Activated T-helper 1 cell treated with anti-CD3 and anti-CD28 coated beads, Interleukin-12 subunit alpha, Interleukin-12 subunit beta, Interleukin-2, Interleukin-4 antibody, amounts not matched to agents 30 ng/mL and 10 ng/mL and 1 ng/mL, durations not matched to agents 14 hours and 24 hours and 36 hours (primary cell): ENCODE data around the gene GRK1. TPM values are rescaled to one million over a fixed set of nuclear protein-coding genes. Genes with fewer than 3 reads are reported as not detected.

Experiments used
- DNase-seq: peaks from one replicate; pipeline ENCODE4 v3.0.0; 2021; ENCODE audit warnings: low spot score
- H3K27ac Mint-ChIP-seq: one replicate; pipeline ENCODE4 v1.8.0; 2021; ENCODE audit warnings: mild to moderate bottlenecking, mixed read lengths
- H3K27me3 Mint-ChIP-seq: one replicate; pipeline ENCODE4 v1.8.0; 2022; ENCODE audit warnings: mild to moderate bottlenecking, moderate library complexity, mixed read lengths; ENCODE audit not compliant: insufficient read depth
- H3K36me3 Mint-ChIP-seq: one replicate; pipeline ENCODE4 v1.8.0; 2021; ENCODE audit warnings: low read depth, mixed read lengths
- H3K4me1 Mint-ChIP-seq: one replicate; pipeline ENCODE4 v1.8.0; 2021; ENCODE audit warnings: low read depth, mixed read lengths
- H3K4me3 Mint-ChIP-seq: one replicate; pipeline ENCODE4 v1.8.0; 2021; ENCODE audit warnings: mild to moderate bottlenecking, moderate library complexity, mixed read lengths
- H3K9me3 Mint-ChIP-seq: one replicate; pipeline ENCODE4 v1.8.0; 2021; ENCODE audit warnings: mixed read lengths
- intact Hi-C: fragments of 100-400 bp; cut with micrococcal nuclease; formaldehyde crosslinking; loops from one replicate; pipeline ENCODE4 v1.15.1; 2024
- total RNA-seq: library from RNA; stranded (reverse); gene quantifications from 2 replicates; pipeline ENCODE4 v1.2.3, GENCODE V29; 2022

The GRK1 gene
- total RNA-seq, 1 donor from 2014 or later = not detected

DNA sequence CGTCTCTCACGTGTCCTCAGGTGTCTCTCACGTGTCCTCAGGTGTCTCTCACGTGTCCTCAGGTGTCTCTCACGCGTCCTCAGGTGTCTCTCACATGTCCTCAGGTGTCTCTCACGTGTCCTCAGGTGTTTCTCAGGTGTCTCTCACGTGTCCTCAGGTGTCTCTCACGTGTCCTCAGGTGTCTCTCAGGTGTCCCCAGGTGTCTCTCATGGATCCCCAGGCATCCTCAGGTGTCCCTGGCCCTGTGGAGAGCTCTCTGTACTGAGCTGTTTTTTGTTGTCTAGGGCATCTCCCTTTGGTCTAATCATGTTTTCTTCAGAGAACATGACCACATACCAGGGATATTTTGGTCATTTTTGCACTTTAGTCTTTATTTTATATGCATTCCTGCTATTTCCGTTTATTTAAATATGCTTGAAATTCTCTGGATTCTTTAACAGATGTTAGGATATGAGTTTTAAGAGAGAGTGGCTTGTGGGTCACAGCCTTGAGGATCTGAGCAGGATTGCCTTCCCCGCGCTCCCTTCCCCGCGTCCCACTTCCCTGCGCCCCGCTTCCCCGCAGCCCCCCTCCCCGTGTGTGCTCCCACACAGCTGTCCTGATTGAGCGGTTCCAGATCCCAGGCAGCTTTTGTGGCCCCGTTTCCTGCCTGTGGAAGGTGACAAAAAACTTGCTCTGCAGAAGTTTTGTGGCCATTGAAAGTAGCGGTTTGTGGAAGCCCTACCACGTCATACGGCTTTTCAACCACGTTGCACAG lies 40.9 kb upstream of the GRK1 start:
- no peaks in the 10 kb centered on the region for H3K9me3 Mint-ChIP-seq
- intact Hi-C loops = no loop called here
- H3K4me1 Mint-ChIP-seq = no peaks in the 10 kb centered on the region
- H3K4me3 Mint-ChIP-seq = no peak overlapping the region
- no peaks in the 10 kb centered on the region for H3K27me3 Mint-ChIP-seq
- no peak for DNase-seq
- H3K27ac Mint-ChIP-seq = no peak overlapping the region
- H3K36me3 Mint-ChIP-seq = peaks cover 33% of the 10 kb centered on the region

DNA sequence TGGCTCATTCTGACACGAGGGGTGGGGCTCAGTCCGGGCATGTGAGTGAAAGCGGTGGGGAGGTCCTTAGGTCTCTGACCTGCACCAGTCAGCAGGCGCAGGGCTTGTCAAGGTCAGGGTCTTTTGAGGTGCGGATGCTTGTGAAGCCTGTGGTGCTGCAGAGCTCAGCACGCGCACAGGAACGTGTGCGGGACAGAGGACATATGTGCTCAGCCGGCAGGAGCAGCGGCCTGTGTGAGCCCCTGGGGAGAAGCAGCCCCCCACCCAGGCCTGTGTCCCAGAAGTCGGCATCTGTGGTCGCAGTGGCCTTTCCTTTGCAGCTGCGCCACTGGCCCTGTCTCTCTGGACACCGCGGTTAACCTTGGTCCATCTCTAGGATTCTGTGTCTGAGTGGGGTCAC lies 39.9 kb upstream of the GRK1 start:
- Mint-ChIP-seq H3K27ac (no peak overlapping the region), H3K36me3 (peaks cover 41% of the 10 kb centered on the region), H3K4me1 (no peaks in the 10 kb centered on the region), H3K27me3 (no peaks in the 10 kb centered on the region), H3K4me3 (no peak overlapping the region), H3K9me3 (no peaks in the 10 kb centered on the region)
- intact Hi-C loops = no loop called here
- DNase-seq = no peak

DNA sequence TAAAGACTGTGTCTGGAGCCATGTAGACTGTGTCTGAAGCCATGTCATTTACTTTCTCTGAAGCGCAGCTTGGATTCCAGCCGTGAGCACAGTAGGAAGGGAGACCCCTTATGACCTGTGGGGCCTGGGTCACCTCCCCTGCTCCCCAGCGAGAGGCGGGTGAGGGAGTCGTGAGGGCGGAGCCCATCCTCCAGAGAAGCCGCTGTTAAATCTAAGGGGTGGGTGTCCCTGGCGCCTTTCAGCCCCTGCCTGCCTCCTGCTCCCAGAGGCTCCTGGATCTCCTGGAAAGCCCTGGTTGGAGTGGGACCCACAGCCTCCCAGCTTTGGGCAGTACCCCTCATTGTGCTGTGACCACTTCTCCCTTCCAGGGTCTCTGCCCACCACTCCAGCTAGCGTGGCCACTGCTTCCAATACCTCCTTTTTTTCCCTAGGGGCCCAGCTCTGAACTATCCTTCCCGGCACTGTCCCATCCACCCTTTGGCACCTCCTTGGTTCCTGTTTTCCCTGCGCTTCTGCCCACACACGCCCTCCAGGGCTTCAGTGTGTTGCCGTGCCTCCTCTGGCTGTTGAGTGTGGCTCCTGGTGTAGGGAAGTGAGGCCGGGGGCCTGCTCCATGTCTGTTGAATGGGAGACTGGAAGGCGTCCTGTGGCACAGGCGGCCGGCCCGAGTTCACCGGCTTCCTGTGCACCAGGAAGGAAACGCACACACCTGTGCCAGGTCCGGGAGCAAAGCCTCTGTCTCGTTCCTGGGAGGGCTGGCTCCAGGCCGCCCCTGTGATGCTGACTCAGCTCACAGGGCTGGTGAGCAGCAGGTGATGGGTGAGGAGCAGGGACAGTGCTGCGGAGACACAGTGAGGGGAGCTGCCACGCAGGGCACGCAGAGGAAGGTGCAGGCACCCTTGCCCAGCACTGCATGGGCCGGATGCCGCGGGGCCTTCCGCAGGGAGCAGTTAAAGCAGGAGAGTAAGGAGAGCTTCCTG lies 38.4 kb upstream of the GRK1 start:
- no peak overlapping the region for H3K27ac Mint-ChIP-seq
- intact Hi-C loops = no loop called here
- H3K36me3 Mint-ChIP-seq = peaks cover 48% of the 10 kb centered on the region
- H3K27me3 Mint-ChIP-seq = no peaks in the 10 kb centered on the region
- H3K9me3 Mint-ChIP-seq = no peaks in the 10 kb centered on the region
- no peak for DNase-seq
- H3K4me3 Mint-ChIP-seq = no peak overlapping the region
- H3K4me1 Mint-ChIP-seq = no peaks in the 10 kb centered on the region

DNA sequence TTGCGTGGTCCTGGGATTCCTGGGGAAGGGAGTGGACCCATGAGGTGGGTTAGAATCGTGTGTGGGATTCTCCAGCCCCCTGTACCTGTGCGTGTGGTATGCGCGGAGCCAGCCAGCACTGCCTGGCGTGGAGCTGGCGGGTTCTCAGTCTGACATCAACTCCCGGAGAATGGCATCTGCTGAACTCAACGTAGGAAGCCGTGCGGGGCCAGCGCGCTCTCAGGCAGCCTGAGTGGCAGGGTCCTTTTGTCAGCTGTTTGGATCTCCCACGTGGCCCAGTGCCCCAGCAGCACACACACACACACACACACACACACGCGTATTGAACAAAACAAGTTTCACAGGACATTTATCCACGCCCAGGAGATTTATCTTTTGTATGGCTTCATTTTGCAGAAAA lies 37.2 kb upstream of the GRK1 start:
- H3K4me3 Mint-ChIP-seq = no peak overlapping the region
- peaks cover 11% of the 10 kb centered on the region for H3K4me1 Mint-ChIP-seq
- no peak overlapping the region for H3K27ac Mint-ChIP-seq
- no peak for DNase-seq
- H3K36me3 Mint-ChIP-seq = peaks cover 54% of the 10 kb centered on the region
- intact Hi-C loops = no loop called here
- no peaks in the 10 kb centered on the region for H3K9me3 Mint-ChIP-seq
- H3K27me3 Mint-ChIP-seq = no peaks in the 10 kb centered on the region

DNA sequence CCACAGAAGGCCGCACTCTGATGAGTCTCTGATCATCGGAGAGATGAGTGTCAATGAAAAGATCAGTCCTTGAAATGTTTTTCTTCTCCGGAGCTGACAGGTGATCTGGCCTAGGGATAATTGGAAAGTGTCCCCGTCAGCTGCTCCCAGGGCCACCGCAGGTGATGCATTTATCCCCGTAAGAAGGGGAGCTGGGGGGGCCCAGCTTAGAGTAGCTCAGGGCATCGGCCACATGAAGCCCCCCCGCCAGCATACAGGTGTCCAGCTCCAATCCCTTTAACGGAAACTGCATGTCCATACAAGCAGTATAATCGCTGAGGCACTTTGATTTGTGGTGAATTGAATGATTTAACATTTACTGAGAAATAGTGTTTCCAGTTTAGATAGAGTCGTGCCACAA lies 36.7 kb upstream of the GRK1 start:
- no peak for DNase-seq
- no peak overlapping the region for H3K27ac Mint-ChIP-seq
- peaks cover 54% of the 10 kb centered on the region for H3K36me3 Mint-ChIP-seq
- H3K27me3 Mint-ChIP-seq = no peaks in the 10 kb centered on the region
- H3K4me1 Mint-ChIP-seq = peaks cover 11% of the 10 kb centered on the region
- H3K9me3 Mint-ChIP-seq = no peaks in the 10 kb centered on the region
- no peak overlapping the region for H3K4me3 Mint-ChIP-seq
- intact Hi-C loops = no loop called here

DNA sequence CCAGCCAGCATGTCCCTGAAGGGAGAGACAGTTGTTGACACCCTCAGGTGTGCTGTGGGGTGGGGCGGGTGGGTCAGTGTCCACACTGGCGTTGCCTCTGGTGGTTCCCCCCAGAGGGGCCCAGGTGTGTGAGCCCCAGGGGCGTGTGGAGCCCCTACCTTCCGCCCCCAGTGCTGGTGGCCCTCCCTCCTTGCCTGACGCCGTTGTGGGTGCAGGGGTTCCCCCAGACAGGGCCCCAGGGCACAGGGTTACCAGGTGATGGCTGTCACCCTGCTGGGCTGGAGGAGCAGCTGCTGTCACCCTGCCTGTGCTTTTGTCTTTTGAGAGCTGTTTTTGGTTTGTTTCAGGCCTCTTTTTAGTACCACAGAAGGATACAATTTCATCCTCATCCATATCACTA lies 36.2 kb upstream of the GRK1 start:
- H3K4me1 Mint-ChIP-seq = peaks cover 11% of the 10 kb centered on the region
- DNase-seq = no peak
- H3K4me3 Mint-ChIP-seq = no peak overlapping the region
- H3K9me3 Mint-ChIP-seq = no peaks in the 10 kb centered on the region
- no peak overlapping the region for H3K27ac Mint-ChIP-seq
- intact Hi-C loops = no loop called here
- peaks cover 53% of the 10 kb centered on the region for H3K36me3 Mint-ChIP-seq
- H3K27me3 Mint-ChIP-seq = no peaks in the 10 kb centered on the region

DNA sequence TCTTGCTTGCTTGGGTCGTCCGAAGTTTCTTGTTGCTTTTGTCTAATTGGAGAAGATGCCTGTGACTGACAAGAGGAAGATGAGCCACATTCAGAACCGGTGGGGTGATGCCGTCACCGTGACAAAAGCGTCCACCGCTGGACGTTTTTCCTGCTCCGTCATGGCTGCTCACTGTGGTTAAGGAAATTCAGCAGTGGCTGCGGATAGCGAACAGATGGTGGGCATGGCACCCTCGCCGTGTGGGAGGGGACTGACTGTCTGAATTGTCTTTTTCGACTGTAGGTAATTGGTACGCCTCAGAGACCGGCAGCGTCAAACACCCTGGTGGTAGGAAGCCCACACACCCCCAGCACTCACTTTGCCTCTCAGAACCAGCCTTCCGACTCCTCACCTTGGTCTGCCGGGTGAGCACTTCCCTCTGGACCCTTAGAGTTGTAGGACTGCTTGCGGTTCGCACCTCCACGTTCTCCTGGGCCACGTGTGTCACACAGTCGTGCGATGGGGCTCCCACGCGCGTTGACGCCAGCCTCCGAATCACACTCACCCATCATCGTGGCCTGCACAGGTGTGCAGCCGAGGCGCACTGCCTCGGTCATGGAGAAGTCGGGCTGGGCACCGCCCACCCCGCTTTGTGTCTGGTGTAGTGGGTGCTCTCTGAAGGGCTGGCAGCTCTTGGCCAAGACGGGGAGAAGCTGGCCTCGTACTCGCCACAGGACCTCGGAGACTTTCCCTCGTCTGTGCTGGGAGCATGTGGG lies 35.5 kb upstream of the GRK1 start:
- intact Hi-C loops = no loop called here
- Mint-ChIP-seq H3K9me3 (no peaks in the 10 kb centered on the region), H3K27me3 (no peaks in the 10 kb centered on the region), H3K27ac (no peak overlapping the region), H3K4me1 (peaks cover 11% of the 10 kb centered on the region), H3K36me3 (peaks cover 48% of the 10 kb centered on the region), H3K4me3 (no peak overlapping the region)
- DNase-seq = no peak

DNA sequence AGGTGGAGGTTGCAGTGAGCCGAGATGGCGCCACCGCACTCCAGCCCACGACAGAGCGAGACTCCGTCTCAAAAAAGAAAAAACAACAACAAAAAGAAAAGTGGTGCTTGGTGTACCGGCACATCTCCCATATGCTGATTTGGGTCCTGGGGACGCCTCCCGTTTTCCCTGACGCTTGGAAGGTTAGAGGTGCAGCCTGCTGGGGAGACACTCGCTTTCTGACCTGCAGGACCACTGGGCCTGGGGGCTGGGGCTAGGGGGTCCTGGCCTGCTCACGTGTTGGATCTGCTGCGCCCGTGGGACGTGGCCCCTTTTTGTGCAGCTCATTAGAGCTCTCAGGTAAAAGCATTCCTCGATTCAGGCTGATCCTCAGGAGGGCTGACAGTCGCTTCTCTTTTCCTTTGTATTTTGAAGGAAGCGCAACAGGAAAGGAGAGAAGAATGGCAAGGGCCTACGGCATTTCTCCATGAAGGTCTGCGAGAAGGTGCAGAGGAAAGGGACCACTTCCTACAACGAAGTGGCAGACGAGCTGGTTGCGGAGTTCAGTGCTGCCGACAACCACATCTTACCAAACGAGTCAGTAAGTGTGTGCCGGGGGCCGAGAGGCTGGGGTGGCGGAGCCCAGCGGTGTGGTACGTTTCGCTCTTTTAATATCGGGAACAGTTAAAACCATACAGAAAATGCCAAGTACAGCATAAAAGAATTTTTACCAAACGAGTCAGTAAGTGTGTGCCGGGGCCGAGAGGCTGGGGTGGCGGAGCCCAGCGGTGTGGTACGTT lies 34.1 kb upstream of the GRK1 start:
- intact Hi-C loops = no loop called here
- Mint-ChIP-seq H3K36me3 (peaks cover 49% of the 10 kb centered on the region), H3K27ac (no peak overlapping the region), H3K4me1 (peaks cover 11% of the 10 kb centered on the region), H3K27me3 (no peaks in the 10 kb centered on the region), H3K4me3 (no peak overlapping the region), H3K9me3 (no peaks in the 10 kb centered on the region)
- DNase-seq = no peak

DNA sequence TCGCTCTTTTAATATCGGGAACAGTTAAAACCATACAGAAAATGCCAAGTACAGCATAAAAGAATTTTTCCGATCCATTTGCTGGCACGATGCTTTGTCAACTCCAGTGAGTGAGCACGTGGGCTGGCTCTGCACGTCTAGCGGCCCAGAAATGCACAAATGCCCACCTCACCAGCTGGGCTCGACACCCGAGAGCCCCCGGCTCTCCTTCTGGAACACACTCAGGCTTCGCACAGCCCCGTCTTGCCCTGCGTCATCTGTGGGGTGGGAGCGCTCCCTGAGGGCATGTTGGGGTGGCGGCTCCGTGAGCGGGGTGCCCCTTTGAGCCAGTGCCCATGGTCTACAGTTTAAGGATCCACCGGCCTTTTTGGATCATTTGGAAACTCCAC lies 33.5 kb upstream of the GRK1 start:
- Mint-ChIP-seq H3K27me3 (no peaks in the 10 kb centered on the region), H3K4me3 (no peak overlapping the region), H3K4me1 (peaks cover 11% of the 10 kb centered on the region), H3K9me3 (no peaks in the 10 kb centered on the region), H3K36me3 (peaks cover 50% of the 10 kb centered on the region), H3K27ac (no peak overlapping the region)
- DNase-seq = no peak
- intact Hi-C loops = no loop called here

DNA sequence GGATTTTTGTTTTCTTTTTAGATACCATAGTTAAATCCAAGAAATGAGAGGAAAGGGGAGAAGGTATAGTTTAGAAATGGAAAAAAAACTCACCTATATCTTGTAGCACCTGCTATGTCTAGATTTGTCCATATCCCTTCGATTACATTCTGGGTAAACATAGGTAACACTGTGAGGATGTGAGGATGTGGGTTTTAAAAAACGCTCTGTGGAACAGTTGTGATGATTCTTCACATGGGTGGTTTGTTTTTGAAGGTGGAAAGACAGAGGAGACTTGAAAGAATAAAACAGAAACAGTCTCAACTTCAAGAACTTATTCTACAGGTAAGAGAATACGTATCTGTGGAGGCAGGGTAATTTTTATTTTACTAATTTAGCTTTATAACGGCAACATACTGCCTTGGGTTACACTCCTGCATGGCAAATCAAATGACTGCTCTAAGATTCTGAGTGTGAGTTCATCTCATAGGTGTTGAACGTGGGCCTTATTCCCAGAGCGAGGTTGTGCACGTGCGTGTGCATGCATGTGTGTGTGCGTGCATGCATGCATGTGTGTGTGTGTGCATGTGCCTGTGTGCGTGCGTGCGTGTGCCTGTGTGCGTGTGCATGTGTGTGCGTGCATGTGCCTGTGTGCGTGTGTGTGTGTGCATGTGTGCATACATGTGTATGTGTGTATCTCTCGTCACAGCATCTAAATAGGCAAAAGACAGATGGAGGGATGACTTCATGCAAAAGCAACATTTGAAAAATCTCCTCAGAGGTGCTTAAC lies 32.6 kb upstream of the GRK1 start:
- Mint-ChIP-seq H3K27ac (no peak overlapping the region), H3K4me1 (peaks cover 11% of the 10 kb centered on the region), H3K9me3 (no peaks in the 10 kb centered on the region), H3K27me3 (no peaks in the 10 kb centered on the region), H3K4me3 (no peak overlapping the region), H3K36me3 (peaks cover 53% of the 10 kb centered on the region)
- intact Hi-C loops = no loop called here
- no peak for DNase-seq

DNA sequence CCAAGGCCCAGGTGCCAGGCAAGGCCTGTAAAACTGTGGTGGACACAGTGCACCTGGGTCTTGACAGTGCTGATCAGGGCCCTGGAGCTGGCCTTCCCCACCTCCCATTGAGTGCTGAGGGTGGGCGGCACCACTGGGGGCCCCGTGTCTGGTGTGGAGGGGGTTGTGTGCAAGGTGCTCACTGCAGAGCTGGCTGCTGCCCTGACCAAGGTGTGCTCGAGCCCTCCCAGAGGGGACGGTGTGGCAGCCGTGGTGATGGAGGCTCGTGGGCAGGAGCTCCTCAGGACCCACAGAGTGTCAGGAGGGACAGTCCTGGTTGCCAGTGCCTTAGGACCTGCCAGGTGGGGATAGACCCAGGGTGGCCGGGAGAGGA lies 32.0 kb upstream of the GRK1 start:
- Mint-ChIP-seq H3K9me3 (no peaks in the 10 kb centered on the region), H3K36me3 (peaks cover 50% of the 10 kb centered on the region), H3K4me3 (no peak overlapping the region), H3K27ac (no peak overlapping the region), H3K27me3 (no peaks in the 10 kb centered on the region), H3K4me1 (peaks cover 11% of the 10 kb centered on the region)
- intact Hi-C loops = no loop called here
- DNase-seq = no peak

DNA sequence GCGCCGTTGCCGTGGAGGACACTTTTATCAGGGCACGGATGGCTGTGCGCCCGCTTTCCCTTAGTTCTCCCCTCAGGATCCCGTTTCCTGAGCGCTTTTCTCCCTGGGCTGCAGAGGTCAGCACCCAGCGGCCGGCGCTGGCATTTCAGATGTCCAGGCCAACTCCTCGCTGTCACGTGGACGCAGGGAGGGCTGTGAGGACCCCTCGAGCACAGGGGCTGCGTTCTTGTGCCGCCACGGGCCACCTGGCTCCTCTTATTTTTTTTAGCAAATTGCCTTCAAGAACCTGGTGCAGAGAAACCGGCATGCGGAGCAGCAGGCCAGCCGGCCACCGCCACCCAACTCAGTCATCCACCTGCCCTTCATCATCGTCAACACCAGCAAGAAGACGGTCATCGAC lies 31.3 kb upstream of the GRK1 start:
- H3K36me3 Mint-ChIP-seq = peaks cover 47% of the 10 kb centered on the region
- H3K9me3 Mint-ChIP-seq = no peaks in the 10 kb centered on the region
- H3K4me3 Mint-ChIP-seq = no peak overlapping the region
- intact Hi-C loops = no loop called here
- DNase-seq = no peak
- no peaks in the 10 kb centered on the region for H3K27me3 Mint-ChIP-seq
- no peak overlapping the region for H3K27ac Mint-ChIP-seq
- H3K4me1 Mint-ChIP-seq = peaks cover 11% of the 10 kb centered on the region
